Islet of Langerhans (tissue), 1 donor: ENCODE results near the gene ALDH1A3.

Experiments
- FAIRE-seq: peaks from one replicate; lab custom pipeline; 2011; peaks lifted over from hg19 to GRCh38; lab: Jason Lieb, UNC

Gene ALDH1A3

GRCh38 chr15:100859970-100860828 is 19.4 kb upstream of the ALDH1A3 start:
- no peak for FAIRE-seq

DNA sequence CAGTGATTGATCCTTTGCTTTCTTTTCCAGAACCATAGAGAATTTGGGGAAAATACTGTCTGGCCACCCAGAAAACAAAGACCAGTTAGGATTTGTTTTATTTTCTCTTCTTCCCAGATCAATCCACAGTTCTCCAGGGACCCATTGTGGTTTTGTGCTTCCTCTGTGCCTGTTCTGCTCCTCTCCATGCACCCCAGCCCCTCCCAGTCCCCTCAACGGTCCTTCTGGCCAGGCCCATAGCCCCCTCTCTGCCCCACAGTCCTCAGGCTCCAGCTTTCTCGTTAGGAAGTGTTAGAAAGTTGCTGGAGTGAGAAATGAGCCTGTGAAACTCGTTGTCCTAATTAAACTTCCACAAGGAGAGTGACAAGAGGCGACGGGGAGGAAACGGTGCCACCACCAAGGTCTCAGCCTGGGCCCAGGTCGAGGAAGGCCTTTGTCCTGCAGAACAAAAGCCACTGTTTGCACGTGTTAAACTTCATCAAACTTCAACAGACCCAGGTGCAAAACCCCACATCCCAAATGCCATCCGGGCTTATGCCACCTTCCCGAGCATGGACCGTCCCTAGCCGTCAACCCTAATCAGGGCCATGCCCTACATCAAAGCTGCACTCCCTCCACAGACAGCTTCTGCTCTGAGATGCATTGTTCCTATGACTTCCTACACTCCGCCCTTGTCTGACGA is 18.7 kb upstream of the ALDH1A3 start:
- no peak for FAIRE-seq

GRCh38 chr15:100861511-100861991 is 18.1 kb upstream of the ALDH1A3 start:
- no peak for FAIRE-seq

DNA sequence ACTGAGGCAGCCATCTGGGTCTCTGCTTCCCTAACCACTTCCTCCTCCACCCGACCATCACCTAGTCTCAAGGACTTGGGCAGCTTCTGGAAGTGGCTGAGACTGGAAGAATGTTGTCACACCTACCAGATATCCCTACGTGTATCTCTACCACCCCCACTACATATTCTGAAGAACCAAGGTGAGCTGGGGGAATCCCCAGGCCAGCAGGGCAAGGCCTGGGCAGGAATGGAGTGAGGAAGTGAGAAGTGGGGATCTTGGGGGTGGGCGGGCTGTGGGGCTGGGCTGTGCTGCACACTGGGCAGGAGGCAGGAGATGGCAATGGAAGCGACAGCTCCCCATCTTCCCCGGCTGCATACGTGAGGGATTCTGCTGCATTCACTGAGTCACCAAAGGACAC is 17.5 kb upstream of the ALDH1A3 start:
- FAIRE-seq: no peak

DNA sequence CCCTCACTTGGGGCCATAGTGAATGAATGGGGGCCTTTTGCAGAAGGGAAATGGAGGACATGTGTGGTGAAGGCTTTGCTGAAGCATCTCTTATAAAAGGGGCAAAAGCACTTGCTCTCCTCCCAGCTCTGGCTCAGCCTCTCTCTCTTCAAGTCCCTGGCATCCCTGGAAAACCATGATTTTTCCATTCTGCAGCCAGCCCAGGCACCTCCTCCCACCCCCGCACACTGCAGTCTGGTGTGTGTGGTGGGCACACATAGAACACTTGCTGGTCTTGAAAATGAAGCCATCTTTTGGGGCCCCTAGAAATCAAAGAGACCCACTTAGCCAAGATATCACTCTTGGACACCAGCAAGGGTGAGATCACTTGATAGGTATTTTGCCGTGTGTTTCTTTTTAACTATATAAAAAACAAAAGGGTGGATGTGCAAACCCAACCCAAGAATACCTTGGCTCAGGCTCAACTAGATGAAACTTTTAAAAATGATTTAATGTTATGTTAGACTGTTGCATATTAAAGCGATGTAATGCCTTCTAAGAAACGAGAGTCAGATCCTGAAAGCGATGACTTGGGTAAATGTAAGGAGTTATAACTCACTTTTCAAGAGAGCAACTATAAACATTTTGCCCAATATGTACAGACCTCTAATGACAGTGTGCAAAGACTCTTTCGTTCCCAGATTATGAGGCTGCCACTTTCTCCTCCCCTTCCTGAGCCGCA is 16.4 kb upstream of the ALDH1A3 start:
- FAIRE-seq: no peak

GRCh38 chr15:100863796-100864267 is 15.8 kb upstream of the ALDH1A3 start:
- no peak for FAIRE-seq

DNA sequence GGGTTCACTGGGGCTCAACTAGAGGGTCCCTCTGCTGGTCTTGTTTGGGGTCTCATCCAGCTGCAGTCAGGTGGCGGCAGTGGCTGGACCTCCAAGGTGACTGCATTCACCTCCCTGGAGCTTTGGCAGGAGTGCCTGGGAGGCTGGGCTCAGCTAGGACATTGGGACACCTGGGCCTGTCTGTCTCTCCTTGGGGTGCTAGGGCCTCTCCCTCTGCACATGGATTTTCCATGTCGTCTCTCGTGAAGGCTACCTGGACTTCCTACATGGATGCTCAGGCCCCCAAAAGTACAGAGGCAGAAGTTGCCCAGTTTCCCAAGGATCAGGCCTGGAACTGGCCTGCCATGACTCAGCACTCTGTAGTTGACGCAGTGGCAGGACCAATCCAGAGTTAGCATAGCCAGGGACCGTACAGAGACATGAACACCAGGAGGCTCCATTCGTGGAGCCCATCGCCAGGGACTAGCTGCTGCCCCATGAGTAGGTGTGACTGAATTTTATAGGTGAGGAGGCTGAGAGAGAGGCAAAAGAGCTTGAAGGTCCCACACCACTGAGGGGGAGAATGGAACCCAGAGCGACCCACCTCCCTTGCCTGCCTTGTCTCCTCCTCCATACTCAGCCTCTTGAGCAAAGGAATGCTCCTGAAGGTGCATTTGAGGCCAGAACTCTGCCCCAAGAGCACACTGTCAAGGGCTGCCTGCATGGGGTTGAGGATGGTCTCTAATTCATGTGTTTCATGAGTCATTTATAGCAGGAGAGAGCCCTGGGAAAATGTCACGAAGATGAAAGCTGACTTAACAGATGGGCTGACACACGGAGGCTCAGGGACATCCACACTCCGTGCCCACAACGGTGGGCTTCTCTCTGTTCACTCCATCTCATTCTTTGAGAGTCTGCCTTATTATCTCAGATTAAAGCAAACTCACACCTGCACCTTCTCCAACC is 13.0 kb upstream of the ALDH1A3 start:
- FAIRE-seq: no peak

- no peak for FAIRE-seq
Measured at GRCh38 chr15:100867433-100867832, 12.2 kb upstream of the ALDH1A3 start.

- FAIRE-seq: no peak
Measured at GRCh38 chr15:100869151-100869999, 10.3 kb upstream of the ALDH1A3 start.

GRCh38 chr15:100873029-100873677 is 6.5 kb upstream of the ALDH1A3 start:
- FAIRE-seq: peak; percentile 61

DNA sequence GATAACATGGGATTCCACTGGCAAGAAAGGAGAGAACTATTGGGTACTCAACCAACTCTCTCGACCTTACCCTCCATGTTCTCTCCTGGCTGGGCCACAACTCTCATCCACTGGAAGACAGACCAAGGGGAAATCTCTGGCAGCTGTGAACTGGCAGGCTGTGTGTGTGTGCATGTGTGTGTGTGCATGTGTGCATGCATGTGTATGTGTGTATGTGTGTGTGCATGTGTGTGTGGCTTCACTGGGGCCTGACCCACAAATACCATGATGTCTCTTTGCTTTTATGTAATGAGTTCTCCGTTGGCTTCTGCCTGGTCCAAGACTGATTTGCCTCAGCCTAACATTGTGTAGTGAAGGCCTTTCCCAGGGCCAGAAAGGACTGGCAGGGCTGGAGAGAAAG is 4.1 kb upstream of the ALDH1A3 start:
- no peak for FAIRE-seq

GRCh38 chr15:100875976-100876375 is 3.7 kb upstream of the ALDH1A3 start:
- FAIRE-seq: no peak

DNA sequence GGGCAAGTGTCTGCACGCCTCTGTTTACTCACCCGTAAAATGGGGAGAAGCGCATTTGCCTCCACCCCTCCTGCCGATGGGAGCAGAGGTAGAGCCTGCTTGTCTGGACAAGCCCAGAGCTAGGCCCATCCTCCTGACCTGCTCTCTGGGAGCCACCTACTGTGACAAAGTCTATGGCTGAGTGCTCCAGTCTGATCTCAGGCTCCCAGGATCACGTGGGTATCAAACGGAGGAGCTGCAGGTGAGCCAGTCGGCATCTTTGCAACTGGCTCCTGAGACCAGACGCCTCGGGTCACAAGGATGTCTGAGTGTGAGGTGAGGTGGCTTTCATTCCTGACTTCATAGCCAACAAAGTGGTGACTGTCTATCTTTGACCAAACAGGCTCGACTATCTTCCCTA is 2.1 kb upstream of the ALDH1A3 start:
- FAIRE-seq: no peak

GRCh38 chr15:100878130-100878529 is 1.5 kb upstream of the ALDH1A3 start:
- FAIRE-seq: no peak

GRCh38 chr15:100878648-100879047 is 983 bp upstream of the ALDH1A3 start:
- no peak for FAIRE-seq

- FAIRE-seq: no peak
Measured at GRCh38 chr15:100879061-100879463, 569 bp upstream of the ALDH1A3 start.

DNA sequence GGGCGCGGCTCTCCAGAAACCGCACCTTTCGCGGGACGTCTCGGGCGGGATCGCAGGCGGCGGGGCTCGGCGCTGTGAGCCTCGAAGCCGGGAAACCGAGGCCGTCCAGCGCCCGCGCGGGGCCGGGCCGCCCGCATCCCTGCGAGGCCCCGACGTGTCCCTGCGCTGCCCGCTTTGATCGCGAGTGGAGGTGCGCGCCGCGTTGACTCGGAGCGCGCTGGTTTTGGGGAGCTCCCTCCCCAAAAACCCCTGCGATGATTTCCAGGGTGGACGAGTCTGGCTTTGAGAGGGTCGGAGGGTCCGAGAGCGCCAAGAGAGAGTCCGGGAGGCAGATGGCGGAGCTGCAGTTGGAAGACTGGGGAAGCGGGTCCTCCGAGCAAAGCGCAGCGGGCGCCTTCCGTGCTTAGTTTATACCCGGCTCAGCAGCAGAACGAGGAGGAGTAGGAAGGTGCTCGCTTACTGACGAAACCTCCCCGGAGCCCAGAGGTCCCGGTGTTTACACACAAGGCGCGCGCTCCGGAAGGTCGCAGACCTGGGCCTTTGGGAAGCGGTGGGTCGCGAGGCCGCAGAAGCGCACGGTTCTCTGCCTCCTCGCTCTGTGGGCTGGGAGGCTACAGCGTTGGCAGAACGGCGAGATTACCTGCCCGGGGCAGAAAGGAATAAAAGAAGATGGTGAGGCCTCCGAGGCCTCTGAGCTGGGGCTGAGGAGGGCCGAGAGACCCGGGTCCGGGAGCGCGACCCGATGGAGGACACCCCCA is 687 bp downstream of the ALDH1A3 start:
- FAIRE-seq: no peak

- FAIRE-seq: no peak
Measured at GRCh38 chr15:100880897-100881242, 1.2 kb downstream of the ALDH1A3 start.

GRCh38 chr15:100881573-100882336 is 2.1 kb downstream of the ALDH1A3 start:
- no peak for FAIRE-seq
